ENCODE results near the gene BCOR.

BCOR gene

GRCh38 chrX:40063555-40063954 is 34.2 kb downstream of the BCOR start:
- DNase-seq (ENCODE audit: low spot score) = no peak

- no peak for DNase-seq (ENCODE audit: low spot score)
Measured at GRCh38 chrX:40062525-40063155, 35.1 kb downstream of the BCOR start.

DNA sequence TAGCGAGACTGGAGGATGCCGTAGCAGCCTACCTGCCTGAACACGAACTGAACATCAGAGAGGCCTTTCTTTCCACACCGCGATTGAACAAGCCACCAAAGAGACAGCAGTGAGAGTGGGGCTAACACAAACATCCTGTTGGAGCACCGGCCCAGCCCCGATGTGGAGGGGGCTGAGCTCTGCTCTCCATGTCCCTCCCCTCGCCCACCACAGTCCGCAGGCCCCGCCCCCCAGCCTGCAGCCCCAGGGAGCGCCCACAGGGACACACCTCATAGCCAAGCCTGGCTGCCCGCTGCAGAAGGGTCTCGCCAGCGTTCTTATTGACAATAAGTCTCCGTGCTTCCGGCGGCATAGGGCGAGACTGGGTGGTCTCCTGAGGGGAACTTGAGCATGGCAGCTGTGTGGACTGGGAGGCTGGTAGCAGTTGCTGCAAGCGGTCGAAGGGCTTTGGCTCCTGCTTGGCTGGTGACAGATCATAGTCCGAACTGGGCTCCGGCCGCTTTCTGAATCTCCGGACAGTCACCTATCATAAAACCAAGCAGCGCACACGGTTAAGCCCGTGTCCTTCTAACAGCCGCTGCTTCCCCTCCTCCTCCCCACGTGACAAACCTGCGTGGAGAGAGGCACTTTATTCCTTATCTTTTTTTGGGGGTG is 35.8 kb downstream of the BCOR start:
- no peak for DNase-seq (ENCODE audit: low spot score)

- DNase-seq (ENCODE audit: low spot score) = no peak
Measured at GRCh38 chrX:40061005-40061404, 36.8 kb downstream of the BCOR start.

- no peak for DNase-seq (ENCODE audit: low spot score)
Measured at GRCh38 chrX:40060356-40060845, 37.4 kb downstream of the BCOR start.

DNA sequence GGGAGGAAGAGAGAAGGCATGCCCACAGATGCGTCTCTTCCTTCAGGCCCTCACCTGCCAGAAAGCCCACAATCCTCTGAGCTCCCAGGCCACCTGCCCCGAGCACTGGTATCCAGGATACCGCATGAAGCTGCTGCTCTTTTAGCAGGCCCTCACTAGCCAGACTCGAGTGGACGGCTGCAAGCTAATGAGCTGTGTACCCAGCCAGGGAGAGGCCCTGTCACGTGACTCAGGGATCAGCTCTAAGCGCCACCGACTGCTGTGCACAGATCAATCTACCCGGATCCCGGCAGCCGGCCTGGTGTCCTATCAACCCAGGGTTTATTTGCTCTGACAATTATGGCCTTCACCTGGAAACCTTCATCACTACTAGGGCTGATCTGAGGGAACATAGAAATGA is 39.0 kb downstream of the BCOR start:
- DNase-seq (ENCODE audit: low spot score) = no peak

GRCh38 chrX:40057405-40057804 is 40.4 kb downstream of the BCOR start:
- no peak for DNase-seq (ENCODE audit: low spot score)

DNA sequence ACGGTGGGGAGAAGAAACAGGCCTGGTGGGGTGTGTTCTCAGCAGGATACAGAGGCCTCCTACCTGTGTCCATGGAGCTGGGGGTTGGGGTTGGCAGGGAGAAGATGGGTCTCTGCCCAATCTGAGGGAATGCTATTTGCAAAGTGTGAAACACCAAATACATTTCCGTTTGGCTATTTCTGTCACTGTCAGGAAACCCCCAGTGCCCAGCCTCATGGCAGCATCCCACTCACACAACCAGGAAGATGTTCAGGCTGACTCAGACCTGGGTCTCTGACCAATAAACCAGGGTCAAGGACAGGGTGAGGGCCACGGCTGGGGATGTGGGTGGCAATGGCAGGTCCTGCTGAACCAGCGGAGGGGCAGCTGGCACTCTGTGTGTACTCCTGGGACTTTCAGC is 41.3 kb downstream of the BCOR start:
- no peak for DNase-seq (ENCODE audit: low spot score)

DNA sequence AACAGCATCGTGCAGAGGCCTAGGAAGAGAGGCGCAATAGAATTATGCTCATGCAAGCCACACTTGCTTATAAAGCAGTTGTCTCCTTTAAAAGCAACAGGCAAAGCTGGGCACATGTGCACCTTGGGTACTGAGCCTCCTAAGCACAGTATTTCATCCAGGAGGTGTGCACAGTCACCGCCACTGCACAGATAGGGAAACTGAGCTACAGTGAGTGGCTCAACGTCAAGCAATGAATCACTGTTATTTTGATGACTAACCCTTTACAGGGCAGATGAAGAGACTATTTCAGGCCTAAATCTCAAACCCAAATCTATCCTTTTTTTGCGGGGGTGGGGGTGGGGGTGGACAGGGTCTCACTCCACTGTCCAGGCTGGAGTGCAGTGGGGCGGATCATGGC is 42.3 kb downstream of the BCOR start:
- DNase-seq (ENCODE audit: low spot score) = no peak

DNA sequence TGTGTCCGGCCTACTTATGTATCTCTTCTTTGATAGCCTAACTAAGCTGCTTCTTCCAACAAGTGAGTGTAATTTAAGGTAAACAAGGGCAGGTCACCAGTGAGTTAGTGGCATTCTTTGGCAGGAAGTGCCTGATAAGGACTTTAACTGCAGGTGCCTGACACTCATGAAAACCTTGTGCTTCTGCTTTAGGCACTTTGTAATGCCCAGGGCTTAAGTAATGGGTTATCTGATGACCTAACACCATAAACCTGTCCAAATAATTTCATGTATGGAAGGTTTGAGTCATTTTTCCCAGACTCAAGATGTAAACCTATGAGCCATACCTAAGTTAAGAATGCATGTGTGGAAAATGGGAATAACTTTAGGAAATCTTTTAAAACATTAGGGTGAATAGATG is 43.0 kb downstream of the BCOR start:
- DNase-seq (ENCODE audit: low spot score) = no peak

GRCh38 chrX:40050532-40050931 is 47.2 kb downstream of the BCOR start:
- DNase-seq (ENCODE audit: low spot score) = no peak

- no peak for DNase-seq (ENCODE audit: low spot score)
Measured at GRCh38 chrX:40049084-40049641, 48.6 kb downstream of the BCOR start.

GRCh38 chrX:40047485-40047884 is 50.3 kb downstream of the BCOR start:
- DNase-seq (ENCODE audit: low spot score) = no peak

GRCh38 chrX:40043895-40044294 is 53.9 kb downstream of the BCOR start:
- no peak for DNase-seq (ENCODE audit: low spot score)

GRCh38 chrX:40041915-40042314 is 55.8 kb downstream of the BCOR start:
- DNase-seq (ENCODE audit: low spot score) = no peak

GRCh38 chrX:40040686-40041461 is 56.9 kb downstream of the BCOR start:
- no peak for DNase-seq (ENCODE audit: low spot score)

DNA sequence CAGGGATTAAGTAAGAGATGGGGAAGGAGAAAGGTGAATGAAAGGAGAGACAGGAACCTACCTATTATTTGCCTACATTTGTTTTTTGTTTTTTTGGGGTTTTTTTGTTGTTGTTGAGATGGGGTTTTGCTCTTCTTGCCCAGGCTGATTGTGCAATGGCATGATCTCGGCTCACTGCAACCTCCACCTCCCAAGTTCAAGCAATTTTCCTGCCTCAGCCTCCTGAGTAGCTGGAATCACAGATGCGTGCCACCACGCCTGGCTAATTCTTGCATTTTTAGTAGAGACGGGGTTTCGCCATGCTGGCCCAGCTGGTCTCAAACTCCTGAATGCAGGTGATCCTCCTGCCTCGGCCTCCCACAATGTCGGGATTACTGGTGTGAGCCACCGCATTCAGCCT is 57.9 kb downstream of the BCOR start:
- no peak for DNase-seq (ENCODE audit: low spot score)

GRCh38 chrX:40037367-40037766 is 60.4 kb downstream of the BCOR start:
- DNase-seq (ENCODE audit: low spot score) = no peak

GRCh38 chrX:40035726-40036125 is 62.0 kb downstream of the BCOR start:
- DNase-seq (ENCODE audit: low spot score) = no peak

GRCh38 chrX:40031911-40032310 is 65.8 kb downstream of the BCOR start:
- no peak for DNase-seq (ENCODE audit: low spot score)

GRCh38 chrX:40030205-40030604 is 67.6 kb downstream of the BCOR start:
- DNase-seq (ENCODE audit: low spot score) = no peak

DNA sequence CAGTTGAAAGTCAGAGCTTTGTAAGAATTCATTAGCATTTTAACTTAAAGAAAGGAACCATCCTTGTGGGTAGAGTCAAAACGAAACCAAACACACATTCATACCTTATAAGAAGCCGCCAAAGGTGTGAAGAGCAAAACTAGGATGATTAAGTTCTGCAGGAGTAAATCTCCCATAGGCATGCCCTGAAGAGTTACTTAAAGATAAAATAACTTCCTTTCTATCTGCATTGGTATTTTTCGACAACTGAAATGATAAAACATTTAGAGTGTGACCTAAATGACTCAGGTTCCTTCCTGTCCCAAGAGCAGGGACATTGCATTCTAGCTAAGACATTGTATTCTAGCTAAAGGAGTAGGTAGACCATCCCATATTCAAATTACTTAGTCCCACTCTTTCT is 75.3 kb downstream of the BCOR start:
- no peak for DNase-seq (ENCODE audit: low spot score)

- no peak for DNase-seq (ENCODE audit: low spot score)
Measured at GRCh38 chrX:40021647-40022046, 76.1 kb downstream of the BCOR start.

Measured in HuH-7.5 (cell line).